Endothelial cell of umbilical vein (primary cell): ENCODE measurements around the gene ZDHHC3. TPM values are rescaled to one million over a fixed set of nuclear protein-coding genes. Genes with fewer than 3 reads are reported as not detected.

Experiments used
- BruUV-seq: library from RNA; stranded (reverse); fragments of 400-500 nt; replicated peaks from 2 replicates; lab custom pipeline; 2021; lab: Mats Ljungman, UMichigan
- CTCF ChIA-PET: fragments of 300-600, 350-600 bp; sonication (Branson Sonifier 250); formaldehyde crosslinking; loops from one replicate; lab custom pipeline; 2021; ENCODE audit warnings: antibody characterized with exemption, inconsistent platforms; lab: Charles Lee
- POLR2A ChIA-PET: fragments of 300-600, 350-600 bp; sonication (Branson Sonifier 250); formaldehyde crosslinking; loops from one replicate; lab custom pipeline; 2021; ENCODE audit warnings: antibody characterized with exemption, inconsistent platforms; lab: Charles Lee
- DNase-seq: peaks from one replicate; pipeline ENCODE4 v3.0.0-alpha.2; 2011; ENCODE audit warnings: low read depth, low spot score
- FAIRE-seq: peaks from 2 replicates; lab custom pipeline; 2011; peaks lifted over from hg19 to GRCh38; lab: Jason Lieb, UNC
- H2AFZ ChIP-seq: 2 replicates; pipeline ENCODE4 v1.6.0; 2012; ENCODE audit warnings: low read depth, low read length, control low read depth, inconsistent platforms
- H3K27ac ChIP-seq: 2 replicates; pipeline ENCODE4 v1.5.1; 2011; ENCODE audit warnings: low read depth, mild to moderate bottlenecking, control low read depth, low read length, moderate library complexity; ENCODE audit not compliant: insufficient read depth
- H3K27me3 ChIP-seq, 2 experiments: 2 replicates each; pipeline versions ENCODE4 v1.6.0 to v1.6.1; 2011; ENCODE audit warnings: low read length in 2 of 2, mixed read lengths in 1 of 2; ENCODE audit not compliant: control insufficient read depth in 2 of 2, insufficient read depth in 2 of 2
- H3K36me3 ChIP-seq, 2 experiments: 2 replicates in 1 of 2; 3 replicates in 1 of 2; pipeline ENCODE4 v1.5.1; 2011; ENCODE audit warnings: low read length in 2 of 2, mild to moderate bottlenecking in 1 of 2, moderate library complexity in 1 of 2; ENCODE audit not compliant: control insufficient read depth in 2 of 2, insufficient read depth in 2 of 2; ENCODE audit errors: extremely low read depth in 1 of 2
- H3K4me1 ChIP-seq: 3 replicates; pipeline ENCODE4 v1.5.1; 2011; ENCODE audit warnings: mild to moderate bottlenecking, low read length; ENCODE audit not compliant: control insufficient read depth, insufficient read depth; ENCODE audit errors: extremely low read depth
- H3K4me2 ChIP-seq: 2 replicates; pipeline ENCODE4 v1.6.1; 2011; ENCODE audit warnings: low read length, control low read depth, mixed read lengths; ENCODE audit not compliant: insufficient read depth
- H3K4me3 ChIP-seq, 3 experiments: fragments of 200-600 bp in 1 of 3; sonication (generic), shearing (Covaris generic) in 1 of 3; replicated peaks in 1 of 3; 2 replicates each; pipeline ENCODE4 v1.5.1; 2011 to 2016; ENCODE audit warnings: control low read depth in 3 of 3, low read length in 3 of 3, mild to moderate bottlenecking in 2 of 3, inconsistent platforms in 1 of 3, low read depth in 1 of 3, moderate library complexity in 1 of 3; ENCODE audit not compliant: insufficient read depth in 1 of 3
- H3K79me2 ChIP-seq: 2 replicates; pipeline ENCODE4 v1.6.0; 2012; ENCODE audit warnings: low read length, inconsistent platforms; ENCODE audit not compliant: control insufficient read depth, insufficient read depth
- H3K9ac ChIP-seq: replicated peaks from 2 replicates; pipeline ENCODE3; 2011; ENCODE audit warnings: low read length, control low read depth; ENCODE audit not compliant: insufficient read depth; ENCODE audit errors: extremely low read depth
- H3K9me1 ChIP-seq: replicated peaks from 3 replicates; pipeline ENCODE4 v1.6.0; 2011; ENCODE audit warnings: mild to moderate bottlenecking, low read length; ENCODE audit not compliant: control insufficient read depth, insufficient read depth; ENCODE audit errors: extremely low read depth
- H3K9me3 ChIP-seq: replicated peaks from 2 replicates; pipeline ENCODE4 v1.5.1; 2012; ENCODE audit warnings: low read length, inconsistent platforms; ENCODE audit not compliant: control insufficient read depth, insufficient read depth
- H4K20me1 ChIP-seq: replicated peaks from 2 replicates; pipeline ENCODE3; 2011; ENCODE audit warnings: mild to moderate bottlenecking, low read length; ENCODE audit not compliant: control insufficient read depth, insufficient read depth; ENCODE audit errors: extremely low read depth
- FOS ChIP-seq: IDR thresholded peaks from 2 replicates; pipeline ENCODE4 v1.6.1; 2011; ENCODE audit warnings: mild to moderate bottlenecking, low read length, moderate library complexity, borderline replicate concordance; ENCODE audit not compliant: insufficient read depth
- GATA2 ChIP-seq: IDR thresholded peaks from 2 replicates; pipeline ENCODE4 v1.7.0; 2011; ENCODE audit warnings: low read depth, mild to moderate bottlenecking, moderate library complexity, mixed read lengths, low read length; ENCODE audit not compliant: insufficient read length, insufficient read depth
- JUN ChIP-seq: IDR thresholded peaks from 2 replicates; pipeline ENCODE4 v1.6.1; 2011; ENCODE audit warnings: borderline replicate concordance, low read depth; ENCODE audit not compliant: insufficient read length, insufficient read depth
- MAX ChIP-seq: IDR thresholded peaks from 2 replicates; pipeline ENCODE4 v1.6.1; 2011; ENCODE audit not compliant: insufficient read depth, insufficient read length
- POLR2A ChIP-seq: IDR thresholded peaks from 2 replicates; pipeline ENCODE4 v1.6.1; 2012; ENCODE audit warnings: low read depth, mild to moderate bottlenecking, control low read depth, low read length
- POLR2AphosphoS5 ChIP-seq: IDR thresholded peaks from 2 replicates; pipeline ENCODE4 v1.6.1; 2012; ENCODE audit warnings: low read depth, mild to moderate bottlenecking, control low read depth, low read length, moderate library complexity; ENCODE audit not compliant: insufficient read depth
- dilution Hi-C: fragments of 300-500 bp; cut with MboI; formaldehyde crosslinking; loops from one replicate; pipeline ENCODE4 v1.15.0; 2019; ENCODE audit warnings: low sequenced_read_pairs; ENCODE audit not compliant: extremely low pct_ligation_motif_present
- intact Hi-C: fragments of 100-400 bp; cut with micrococcal nuclease; formaldehyde crosslinking; loops from one replicate; pipeline ENCODE4 v1.10.0; 2022
- polyA plus RNA-seq, 4 experiments: library from polyadenylated mRNA; depleted of rRNA in 3 of 4; stranded (reverse) in 3 of 4; unstranded in 1 of 4; fragments of >200 nt; gene quantifications; 2 replicates each; pipeline versions ENCODE4 v1.2.1 to v1.2.3, GENCODE V29; 2011 to 2012; ENCODE audit warnings: missing spikeins in 1 of 4
- total RNA-seq: library from RNA; stranded (reverse); gene quantifications from 2 replicates; pipeline ENCODE4 v1.2.3, GENCODE V29; 2021
- TF ChIP-seq, protein P1 (sequence below), 2 donors: IDR thresholded peaks; 1 replicate in 1 of 2; 2 replicates in 1 of 2; pipeline ENCODE4 v1.5.1; 2011; ENCODE audit warnings: low read length in 2 of 2, mild to moderate bottlenecking in 2 of 2, moderate library complexity in 2 of 2, control low read depth in 1 of 2, inconsistent platforms in 1 of 2, low read depth in 1 of 2; ENCODE audit not compliant: insufficient read depth in 1 of 2; ENCODE audit errors: extremely low read depth in 1 of 2

Gene ZDHHC3
- total and polyA plus RNA-seq, 2 donors (not counting 3 experiments of a cell fraction or from before 2014, with no cell fraction given) = 62.4 to 97.1 TPM

GRCh38 chr3:44926921-44927320 lies 49.1 kb downstream of the ZDHHC3 start:
- Histone ChIP-seq H3K9ac (no peak overlapping the region), H3K4me2 (no peak overlapping the region), H4K20me1 (no peaks in the 10 kb centered on the region), H2AFZ (no peak overlapping the region), H3K4me3 (no peak overlapping the region), H3K27ac (no peak overlapping the region), H3K4me1 (no peaks in the 10 kb centered on the region), H3K9me3 (no peaks in the 10 kb centered on the region), H3K27me3 (no peaks in the 10 kb centered on the region), H3K79me2 (no peaks in the 10 kb centered on the region), H3K9me1 (no peaks in the 10 kb centered on the region), H3K36me3 (peaks cover 2 to 27% of the 10 kb centered on the region in 2 experiments)
- BruUV-seq = no TSS peak
- FAIRE-seq (no peak), DNase-seq (no peak)
- intact Hi-C loops (no loop called here), dilution Hi-C loops (no loop called here)
- TF ChIP-seq MAX = no peak
- no peak for TF ChIP-seq POLR2AphosphoS5
- no peak for TF ChIP-seq POLR2A
- TF ChIP-seq, protein P1, sequence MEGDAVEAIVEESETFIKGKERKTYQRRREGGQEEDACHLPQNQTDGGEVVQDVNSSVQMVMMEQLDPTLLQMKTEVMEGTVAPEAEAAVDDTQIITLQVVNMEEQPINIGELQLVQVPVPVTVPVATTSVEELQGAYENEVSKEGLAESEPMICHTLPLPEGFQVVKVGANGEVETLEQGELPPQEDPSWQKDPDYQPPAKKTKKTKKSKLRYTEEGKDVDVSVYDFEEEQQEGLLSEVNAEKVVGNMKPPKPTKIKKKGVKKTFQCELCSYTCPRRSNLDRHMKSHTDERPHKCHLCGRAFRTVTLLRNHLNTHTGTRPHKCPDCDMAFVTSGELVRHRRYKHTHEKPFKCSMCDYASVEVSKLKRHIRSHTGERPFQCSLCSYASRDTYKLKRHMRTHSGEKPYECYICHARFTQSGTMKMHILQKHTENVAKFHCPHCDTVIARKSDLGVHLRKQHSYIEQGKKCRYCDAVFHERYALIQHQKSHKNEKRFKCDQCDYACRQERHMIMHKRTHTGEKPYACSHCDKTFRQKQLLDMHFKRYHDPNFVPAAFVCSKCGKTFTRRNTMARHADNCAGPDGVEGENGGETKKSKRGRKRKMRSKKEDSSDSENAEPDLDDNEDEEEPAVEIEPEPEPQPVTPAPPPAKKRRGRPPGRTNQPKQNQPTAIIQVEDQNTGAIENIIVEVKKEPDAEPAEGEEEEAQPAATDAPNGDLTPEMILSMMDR (IDR thresholded peaks at IDR 0.05; ENCODE audit: extremely low read depth in 1 of 2, insufficient read depth in 1 of 2, low read depth in 1 of 2, low read length in 2 of 2) = no peak
- no peak for TF ChIP-seq FOS
- TF ChIP-seq JUN = no peak
- no peak for TF ChIP-seq GATA2
- CTCF ChIA-PET = no interaction called here
- POLR2A ChIA-PET = no interaction called here
